Effector memory CD4-positive, alpha-beta T cell (primary cell): Measurements from ENCODE around the gene IGFBP2.

Experiments
- DNase-seq, 3 donors: peaks; one replicate each; pipeline ENCODE4 v3.0.0-alpha.2; 2020
- H3K27ac ChIP-seq: 2 replicates; pipeline ENCODE4 v1.7.0; 2013; ENCODE audit warnings: mild to moderate bottlenecking, low read length, moderate library complexity; ENCODE audit not compliant: insufficient read depth, poor library complexity, severe bottlenecking
- H3K27me3 ChIP-seq: replicated peaks from 2 replicates; pipeline ENCODE4 v1.7.0; 2013; ENCODE audit warnings: mild to moderate bottlenecking, low read length; ENCODE audit not compliant: insufficient read depth, control insufficient read depth, poor library complexity, severe bottlenecking
- H3K36me3 ChIP-seq: 2 replicates; pipeline ENCODE4 v1.7.0; 2013; ENCODE audit warnings: mild to moderate bottlenecking, low read length, moderate library complexity; ENCODE audit not compliant: control insufficient read depth, insufficient read depth
- H3K4me1 ChIP-seq: 2 replicates; pipeline ENCODE4 v1.7.0; 2013; ENCODE audit warnings: low read length, mild to moderate bottlenecking; ENCODE audit not compliant: control insufficient read depth, insufficient read depth, poor library complexity, severe bottlenecking
- H3K4me3 ChIP-seq: 2 replicates; pipeline ENCODE4 v1.7.0; 2013; ENCODE audit warnings: low read length, low read depth, mild to moderate bottlenecking; ENCODE audit not compliant: insufficient read depth, poor library complexity, severe bottlenecking
- H3K9me3 ChIP-seq: 2 replicates; pipeline ENCODE4 v1.7.0; 2013; ENCODE audit warnings: mild to moderate bottlenecking, low read length, moderate library complexity; ENCODE audit not compliant: control insufficient read depth

Gene IGFBP2

DNA sequence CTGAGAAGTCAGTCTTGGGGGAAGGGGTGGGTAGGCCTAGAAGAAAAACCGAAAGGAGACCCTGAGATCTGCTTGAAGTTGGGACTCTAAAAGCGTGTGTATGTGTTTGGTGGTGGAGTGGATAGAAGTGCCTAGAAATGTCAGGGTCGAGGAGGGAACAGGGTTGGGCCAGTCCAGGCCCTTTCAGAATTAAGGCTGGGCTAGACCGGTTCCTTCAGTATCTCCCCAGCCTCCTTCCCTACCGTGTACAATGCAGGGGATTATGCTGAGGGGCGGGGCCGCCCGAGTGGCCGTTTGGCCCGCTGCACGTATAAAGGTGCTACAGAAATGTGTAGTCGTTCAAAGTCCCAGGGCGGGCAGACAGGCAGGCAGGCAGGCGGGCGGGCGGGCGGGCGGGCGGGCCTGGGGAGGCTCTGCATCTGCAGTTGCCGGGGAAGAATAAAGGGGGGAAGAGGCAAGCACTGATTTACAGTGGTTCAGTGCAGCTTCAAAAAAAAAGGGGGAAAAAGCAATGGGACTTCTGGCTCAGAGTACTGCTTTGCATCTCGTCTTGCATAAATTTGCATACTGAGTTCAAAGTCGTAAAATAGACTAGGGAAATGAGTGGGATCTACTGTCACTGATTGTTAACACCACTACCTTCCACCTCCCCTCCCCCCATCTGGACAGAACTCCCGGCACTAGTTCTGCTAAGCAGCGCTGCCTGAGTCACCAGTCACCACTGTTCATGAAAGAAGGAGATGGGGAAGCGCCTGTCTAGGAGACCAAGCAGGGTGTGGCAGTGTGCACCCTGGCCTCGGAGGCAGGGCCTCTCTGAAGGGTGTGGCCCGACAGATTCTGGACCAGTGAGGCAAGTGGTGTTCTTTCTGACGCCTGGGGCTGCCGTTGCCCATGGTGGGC lies 3.6 kb downstream of the IGFBP2 start:
- Histone ChIP-seq H3K36me3 (no peaks in the 10 kb centered on the region), H3K4me1 (peaks cover 9% of the 10 kb centered on the region), H3K9me3 (no peaks in the 10 kb centered on the region), H3K27ac (no peak overlapping the region), H3K4me3 (no peak overlapping the region), H3K27me3 (peaks cover 19% of the 10 kb centered on the region)
- no peak for DNase-seq

DNA sequence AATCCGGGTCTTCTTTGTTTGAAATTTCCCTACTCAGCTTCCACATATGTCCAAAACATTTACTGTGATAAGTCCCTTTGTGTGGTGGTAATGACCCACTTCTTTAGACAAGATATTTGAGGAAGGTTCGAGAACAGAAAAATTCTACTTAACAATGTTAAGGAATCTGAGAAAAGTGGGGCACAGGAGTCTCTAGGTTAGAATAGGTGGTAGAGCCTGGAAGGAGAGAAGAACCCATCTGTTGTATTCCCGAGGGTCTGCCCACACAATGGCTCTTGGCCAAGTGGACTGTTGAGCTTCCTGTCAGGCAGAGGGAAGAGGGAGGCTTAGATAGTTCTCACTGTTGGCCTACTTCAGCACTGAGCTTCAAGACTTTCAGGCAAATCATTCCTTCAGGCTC lies 4.3 kb downstream of the IGFBP2 start:
- no peak overlapping the region for H3K27ac ChIP-seq
- H3K4me1 ChIP-seq = peaks cover 9% of the 10 kb centered on the region
- H3K36me3 ChIP-seq = no peaks in the 10 kb centered on the region
- H3K9me3 ChIP-seq = no peaks in the 10 kb centered on the region
- no peak for DNase-seq
- H3K4me3 ChIP-seq = no peak overlapping the region
- peaks cover 19% of the 10 kb centered on the region for H3K27me3 ChIP-seq

DNA sequence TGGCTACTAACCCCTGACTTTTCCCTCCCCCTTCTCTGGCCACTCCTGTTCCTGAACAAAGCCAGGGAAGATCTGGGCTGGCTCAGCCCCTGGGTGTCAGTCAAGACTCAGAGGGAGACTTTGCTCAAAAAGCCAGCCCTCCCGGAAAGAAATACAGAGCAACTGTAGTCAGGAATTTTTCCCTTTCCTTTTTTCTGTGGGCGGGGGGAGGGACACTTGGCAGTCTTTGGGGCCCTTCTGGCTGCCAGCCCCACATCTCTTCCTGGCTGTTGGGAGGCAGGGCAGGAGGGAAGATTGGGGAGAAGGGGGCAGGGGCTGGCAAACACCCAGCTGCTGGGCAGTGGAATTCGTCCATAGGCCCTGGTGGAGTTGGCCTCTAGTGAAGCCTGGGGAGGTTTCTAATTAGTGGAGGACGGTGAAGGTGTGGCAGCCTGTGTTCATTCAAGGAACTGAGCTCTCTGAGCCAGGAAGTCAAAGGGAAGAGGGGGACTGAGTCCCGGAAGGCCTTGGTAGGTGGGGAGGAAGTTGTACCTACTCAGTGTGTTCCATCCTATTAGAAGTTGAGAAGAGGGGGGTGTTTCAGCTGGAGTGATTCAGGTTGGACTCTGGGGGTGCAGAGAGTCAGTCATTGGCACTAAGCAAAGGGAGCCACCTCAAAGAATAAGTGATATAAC lies 10.9 kb downstream of the IGFBP2 start:
- Histone ChIP-seq H3K36me3 (no peaks in the 10 kb centered on the region), H3K27me3 (no peaks in the 10 kb centered on the region), H3K4me3 (no peak overlapping the region), H3K27ac (no peak overlapping the region), H3K9me3 (no peaks in the 10 kb centered on the region), H3K4me1 (no peaks in the 10 kb centered on the region)
- no peak for DNase-seq

DNA sequence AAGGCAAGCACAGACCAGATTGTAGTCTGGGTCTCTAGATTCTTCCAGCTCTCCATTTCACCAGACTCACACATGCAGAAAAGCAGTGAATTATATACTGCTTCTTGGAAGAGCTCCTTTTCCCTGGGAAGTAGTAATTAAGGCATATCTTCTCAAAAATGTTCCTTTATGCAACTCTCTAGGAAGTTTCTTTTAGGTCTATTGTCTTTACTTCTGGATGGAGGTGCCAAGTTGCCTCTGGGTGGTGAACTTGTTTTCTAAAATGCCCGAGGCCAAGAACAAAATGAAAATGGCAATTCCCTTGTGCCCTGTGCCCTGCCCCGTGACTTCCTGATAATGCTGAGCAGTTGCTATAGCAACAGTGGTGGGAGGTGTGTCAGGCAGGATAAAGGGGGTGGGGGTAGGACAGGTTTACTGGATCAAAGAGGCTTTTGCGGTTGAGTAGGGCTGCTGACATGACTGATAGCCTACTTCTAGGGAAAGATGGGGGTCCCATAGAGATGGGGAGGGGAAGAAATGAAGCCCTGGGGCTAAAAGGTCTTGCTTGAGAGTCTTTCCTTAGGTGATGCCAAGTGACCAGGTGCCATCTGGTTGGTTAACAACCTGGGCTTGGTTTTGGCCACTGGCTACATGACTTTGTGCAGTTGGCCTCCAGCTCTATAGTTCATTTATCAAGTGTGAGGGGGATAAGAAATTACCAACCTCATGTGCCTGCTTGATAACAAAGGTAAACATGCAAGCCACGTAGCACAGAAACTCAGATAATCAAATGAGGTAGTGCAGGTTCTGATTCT lies 11.8 kb downstream of the IGFBP2 start:
- Histone ChIP-seq H3K4me1 (no peaks in the 10 kb centered on the region), H3K36me3 (no peaks in the 10 kb centered on the region), H3K27ac (no peak overlapping the region), H3K9me3 (no peaks in the 10 kb centered on the region), H3K4me3 (no peak overlapping the region), H3K27me3 (no peaks in the 10 kb centered on the region)
- no peak for DNase-seq

DNA sequence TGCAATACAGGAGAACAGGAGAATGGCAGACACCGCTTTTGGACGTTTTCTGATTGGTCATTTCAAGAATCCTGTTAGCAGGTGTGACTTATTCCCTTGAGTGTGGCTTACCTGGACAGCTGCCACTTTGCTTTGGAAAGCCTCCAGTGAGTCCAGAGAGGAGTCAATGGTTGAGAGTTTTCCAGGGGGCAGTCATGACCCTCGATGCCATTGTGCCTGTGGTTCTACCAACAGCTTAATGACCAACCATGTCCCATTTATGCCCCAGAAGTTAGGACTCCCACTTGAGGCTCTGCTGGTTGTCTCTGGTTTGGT lies 12.4 kb downstream of the IGFBP2 start:
- no peak for DNase-seq
- Histone ChIP-seq H3K36me3 (no peaks in the 10 kb centered on the region), H3K27ac (no peak overlapping the region), H3K27me3 (no peaks in the 10 kb centered on the region), H3K4me3 (no peak overlapping the region), H3K4me1 (no peaks in the 10 kb centered on the region), H3K9me3 (no peaks in the 10 kb centered on the region)

DNA sequence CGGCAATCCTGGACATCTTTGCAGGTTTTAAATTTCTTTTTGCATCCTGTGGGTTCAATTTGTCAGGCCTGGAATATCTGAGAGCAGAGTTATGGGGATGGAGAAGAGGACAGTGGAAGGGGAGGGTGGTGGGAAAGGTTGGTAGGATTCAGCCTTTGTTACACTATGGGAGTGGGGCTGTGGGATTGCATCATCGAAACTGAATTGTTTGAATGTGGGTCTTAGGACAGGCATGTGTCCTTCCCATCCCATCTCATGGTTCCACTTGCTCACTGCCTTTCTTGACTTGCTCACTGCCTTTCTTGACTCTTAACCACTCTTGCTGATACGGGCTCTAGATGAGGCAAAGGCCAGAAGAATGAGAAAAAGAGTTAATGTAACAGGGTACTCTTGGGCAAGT lies 12.9 kb downstream of the IGFBP2 start:
- H3K9me3 ChIP-seq = no peaks in the 10 kb centered on the region
- no peaks in the 10 kb centered on the region for H3K27me3 ChIP-seq
- H3K36me3 ChIP-seq = no peaks in the 10 kb centered on the region
- no peak for DNase-seq
- no peak overlapping the region for H3K27ac ChIP-seq
- no peak overlapping the region for H3K4me3 ChIP-seq
- no peaks in the 10 kb centered on the region for H3K4me1 ChIP-seq

DNA sequence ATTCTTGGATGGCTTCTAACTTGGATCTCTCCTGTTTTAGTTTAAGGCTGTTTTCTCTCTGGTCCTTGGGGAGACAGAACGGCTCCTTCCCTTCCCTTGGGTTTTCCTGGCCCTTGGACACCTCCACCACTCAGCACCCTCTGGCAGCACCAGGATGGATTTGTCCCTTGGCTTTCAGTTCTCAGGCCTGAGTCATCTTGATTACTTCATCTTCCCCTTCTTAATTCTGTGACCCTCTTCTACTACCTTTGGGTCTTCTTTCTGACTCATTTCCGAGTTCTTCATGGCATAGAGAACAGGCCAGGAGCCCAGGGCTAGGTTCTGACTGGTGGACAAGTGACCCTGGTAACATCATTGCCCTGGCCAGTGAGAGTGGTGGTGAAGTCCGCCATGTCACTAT lies 14.9 kb downstream of the IGFBP2 start:
- Histone ChIP-seq H3K36me3 (no peaks in the 10 kb centered on the region), H3K27ac (no peak overlapping the region), H3K4me3 (no peak overlapping the region), H3K4me1 (no peaks in the 10 kb centered on the region), H3K27me3 (no peaks in the 10 kb centered on the region), H3K9me3 (no peaks in the 10 kb centered on the region)
- no peak for DNase-seq

DNA sequence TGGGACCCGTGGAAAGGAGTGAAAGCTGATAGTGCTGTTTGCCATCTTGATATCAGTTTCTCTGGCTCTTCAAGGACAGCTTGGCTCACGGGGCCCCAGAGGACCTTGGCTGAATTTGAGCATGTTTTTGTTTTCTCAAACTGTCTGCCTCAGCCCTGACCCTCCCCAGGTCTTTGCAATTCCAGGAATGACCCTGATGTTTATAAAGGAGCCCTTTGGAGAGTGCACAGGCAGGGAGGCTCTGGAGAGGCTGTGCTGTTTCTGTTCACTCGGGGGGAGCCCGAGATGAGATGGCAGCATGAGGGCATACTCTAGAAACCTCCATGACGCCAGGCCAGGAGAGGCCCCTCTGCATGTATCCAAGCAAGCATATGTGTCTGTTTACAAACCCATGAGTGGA lies 16.4 kb downstream of the IGFBP2 start:
- Histone ChIP-seq H3K9me3 (no peaks in the 10 kb centered on the region), H3K27me3 (no peaks in the 10 kb centered on the region), H3K4me1 (no peaks in the 10 kb centered on the region)

DNA sequence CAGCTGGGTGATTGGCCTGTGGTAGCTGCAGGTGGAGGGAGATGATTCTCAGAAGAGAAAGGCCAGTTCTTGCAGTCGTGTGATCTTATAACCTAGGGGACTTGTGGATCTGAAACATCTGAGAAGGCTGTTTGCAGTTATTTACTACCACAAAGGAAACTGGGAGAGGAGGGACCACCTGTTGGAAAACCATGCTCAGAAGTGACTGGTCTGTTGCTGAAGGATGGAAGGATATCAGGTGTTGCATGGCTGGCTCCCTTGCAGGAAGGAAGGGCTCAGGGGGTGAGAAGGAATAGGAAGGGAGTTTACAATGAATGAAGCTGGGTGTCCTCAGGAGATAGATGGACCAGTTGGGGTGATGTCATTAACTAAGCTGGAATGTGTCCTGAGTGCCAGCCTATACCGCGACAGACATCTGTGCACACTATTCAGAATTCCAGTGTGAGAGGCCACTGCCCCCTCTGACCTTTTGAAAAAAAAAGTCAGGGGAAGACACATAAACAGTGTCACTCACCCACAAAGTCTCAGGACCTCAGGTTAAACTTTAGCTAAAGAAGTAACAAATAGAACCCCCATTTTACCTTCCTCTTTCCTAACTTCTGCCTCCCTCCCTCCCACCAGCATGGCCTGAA lies 17.5 kb downstream of the IGFBP2 start:
- H3K9me3 ChIP-seq = no peaks in the 10 kb centered on the region
- H3K36me3 ChIP-seq = no peaks in the 10 kb centered on the region
- no peak overlapping the region for H3K4me3 ChIP-seq
- H3K4me1 ChIP-seq = no peaks in the 10 kb centered on the region
- DNase-seq = no peak
- H3K27ac ChIP-seq = no peak overlapping the region
- no peaks in the 10 kb centered on the region for H3K27me3 ChIP-seq

More for the DNA sequence above, 16.4 kb downstream of the IGFBP2 start:
- DNase-seq = no peak
- no peak overlapping the region for H3K4me3 ChIP-seq
- H3K36me3 ChIP-seq = no peaks in the 10 kb centered on the region
- no peak overlapping the region for H3K27ac ChIP-seq
